Esophagus muscularis mucosa (tissue), 4 donors: ENCODE results near the gene KRTAP10-3.

Experiments used
- EP300 ChIP-seq: sonication (generic); formaldehyde crosslinking; IDR thresholded peaks from one replicate; pipeline ENCODE4 v1.6.1; 2017; ENCODE audit warnings: antibody characterized with exemption
- POLR2A ChIP-seq: fragments of 450-650 bp; IDR thresholded peaks from one replicate; pipeline ENCODE4 v1.6.1; 2017; ENCODE audit warnings: antibody characterized with exemption, moderate library complexity, mild to moderate bottlenecking, low read depth
- POLR2AphosphoS5 ChIP-seq, 2 donors: sonication (generic); formaldehyde crosslinking; IDR thresholded peaks; one replicate each; pipeline ENCODE4 v1.6.1; 2017; ENCODE audit warnings: antibody characterized with exemption in 2 of 2
- TF ChIP-seq, protein P1 (sequence below), 3 experiments: fragments of 200-600 bp in 2 of 3; fragments of 450-650 bp in 1 of 3; sonication (generic) in 2 of 3; IDR thresholded peaks; one replicate each; pipeline ENCODE4 v1.5.1; 2017 to 2019; ENCODE audit warnings: antibody characterized with exemption in 3 of 3, mild to moderate bottlenecking in 2 of 3, moderate library complexity in 1 of 3

DNA sequence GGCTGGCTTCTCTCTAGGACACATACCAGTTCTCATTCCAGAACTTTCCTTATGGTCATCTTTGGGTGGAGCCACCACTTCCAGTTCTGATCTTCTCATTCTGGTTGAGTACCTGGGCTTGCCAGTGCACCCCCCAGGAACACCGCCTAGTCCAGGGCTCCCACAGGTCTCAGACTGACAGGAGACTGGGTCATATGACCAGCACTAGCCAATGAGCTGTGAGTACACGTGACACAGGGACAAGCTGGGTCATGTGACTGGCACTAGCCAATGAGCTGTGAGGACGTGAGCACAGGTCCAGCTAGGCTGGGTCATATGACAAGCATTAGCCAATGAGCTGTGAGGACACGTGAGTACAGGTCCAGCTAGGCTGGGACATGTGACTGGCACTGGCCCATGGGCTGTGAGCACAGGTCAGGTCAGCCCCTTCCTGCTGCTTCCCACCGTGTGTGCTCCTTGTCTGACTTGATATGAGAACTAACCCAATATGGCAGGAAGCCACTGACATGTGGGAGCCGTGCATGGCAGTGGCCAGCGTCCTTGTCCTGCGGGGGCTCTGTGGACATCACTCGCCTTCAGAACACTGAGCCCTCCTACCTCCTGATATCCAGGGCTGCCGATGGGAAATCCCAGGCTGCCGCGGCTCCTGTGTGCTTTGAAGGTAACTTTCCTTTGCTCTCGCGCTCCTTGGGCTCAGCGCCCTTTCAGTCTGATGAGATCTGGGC is 41.3 kb downstream of the KRTAP10-3 start:
- no peak for TF ChIP-seq EP300
- TF ChIP-seq, protein P1, sequence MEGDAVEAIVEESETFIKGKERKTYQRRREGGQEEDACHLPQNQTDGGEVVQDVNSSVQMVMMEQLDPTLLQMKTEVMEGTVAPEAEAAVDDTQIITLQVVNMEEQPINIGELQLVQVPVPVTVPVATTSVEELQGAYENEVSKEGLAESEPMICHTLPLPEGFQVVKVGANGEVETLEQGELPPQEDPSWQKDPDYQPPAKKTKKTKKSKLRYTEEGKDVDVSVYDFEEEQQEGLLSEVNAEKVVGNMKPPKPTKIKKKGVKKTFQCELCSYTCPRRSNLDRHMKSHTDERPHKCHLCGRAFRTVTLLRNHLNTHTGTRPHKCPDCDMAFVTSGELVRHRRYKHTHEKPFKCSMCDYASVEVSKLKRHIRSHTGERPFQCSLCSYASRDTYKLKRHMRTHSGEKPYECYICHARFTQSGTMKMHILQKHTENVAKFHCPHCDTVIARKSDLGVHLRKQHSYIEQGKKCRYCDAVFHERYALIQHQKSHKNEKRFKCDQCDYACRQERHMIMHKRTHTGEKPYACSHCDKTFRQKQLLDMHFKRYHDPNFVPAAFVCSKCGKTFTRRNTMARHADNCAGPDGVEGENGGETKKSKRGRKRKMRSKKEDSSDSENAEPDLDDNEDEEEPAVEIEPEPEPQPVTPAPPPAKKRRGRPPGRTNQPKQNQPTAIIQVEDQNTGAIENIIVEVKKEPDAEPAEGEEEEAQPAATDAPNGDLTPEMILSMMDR (IDR thresholded peaks at IDR 0.05): no peak
- TF ChIP-seq POLR2AphosphoS5 (IDR thresholded peaks at IDR 0.05): no peak
- no peak for TF ChIP-seq POLR2A
